ENCODE data around the gene SKOR1. TPM values are rescaled to one million over a fixed set of nuclear protein-coding genes. Genes with fewer than 3 reads are reported as not detected.

SKOR1 gene
- total and polyA plus RNA-seq, 7 donors, result 0.06 to 0.48 (median 0.13) TPM

DNA sequence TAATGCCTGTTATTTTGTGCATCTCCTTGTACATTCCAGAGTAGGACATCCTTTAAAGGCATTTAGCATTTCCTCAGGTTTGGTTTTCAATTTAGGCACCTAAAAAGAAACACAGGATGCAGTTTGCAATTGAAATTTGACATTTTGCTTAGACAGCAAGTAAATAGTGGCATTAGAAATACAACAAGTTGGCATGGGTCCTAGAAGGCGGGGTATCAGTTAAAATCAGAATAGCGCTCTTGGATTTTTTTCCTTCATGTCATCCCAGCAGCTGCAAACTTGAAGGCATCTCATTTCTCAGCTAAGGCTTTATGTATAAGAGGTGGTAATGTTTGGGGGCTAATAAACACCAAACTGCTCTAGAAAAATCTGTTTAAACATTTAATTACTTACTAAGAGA lies 47.5 kb upstream of the SKOR1 start:
- H3K4me1 ChIP-seq, result no peaks in the 10 kb centered on the region
- H3K9me3 ChIP-seq, result no peaks in the 10 kb centered on the region
- no peak for DNase-seq
- no peak for ATAC-seq
- 55 to 59% (median 58%) methylated on average over 2 of the region's 2 CpGs for whole genome bisulfite sequencing, 3 donors
- TF ChIP-seq, protein P1, sequence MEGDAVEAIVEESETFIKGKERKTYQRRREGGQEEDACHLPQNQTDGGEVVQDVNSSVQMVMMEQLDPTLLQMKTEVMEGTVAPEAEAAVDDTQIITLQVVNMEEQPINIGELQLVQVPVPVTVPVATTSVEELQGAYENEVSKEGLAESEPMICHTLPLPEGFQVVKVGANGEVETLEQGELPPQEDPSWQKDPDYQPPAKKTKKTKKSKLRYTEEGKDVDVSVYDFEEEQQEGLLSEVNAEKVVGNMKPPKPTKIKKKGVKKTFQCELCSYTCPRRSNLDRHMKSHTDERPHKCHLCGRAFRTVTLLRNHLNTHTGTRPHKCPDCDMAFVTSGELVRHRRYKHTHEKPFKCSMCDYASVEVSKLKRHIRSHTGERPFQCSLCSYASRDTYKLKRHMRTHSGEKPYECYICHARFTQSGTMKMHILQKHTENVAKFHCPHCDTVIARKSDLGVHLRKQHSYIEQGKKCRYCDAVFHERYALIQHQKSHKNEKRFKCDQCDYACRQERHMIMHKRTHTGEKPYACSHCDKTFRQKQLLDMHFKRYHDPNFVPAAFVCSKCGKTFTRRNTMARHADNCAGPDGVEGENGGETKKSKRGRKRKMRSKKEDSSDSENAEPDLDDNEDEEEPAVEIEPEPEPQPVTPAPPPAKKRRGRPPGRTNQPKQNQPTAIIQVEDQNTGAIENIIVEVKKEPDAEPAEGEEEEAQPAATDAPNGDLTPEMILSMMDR (IDR thresholded peaks at IDR 0.05), result no peak
- H3K27me3 ChIP-seq (ENCODE audit: insufficient read depth in 3 of 3, low read length in 2 of 3), result no peaks in the 10 kb centered on the region
- H3K4me3 ChIP-seq, result no peak overlapping the region
- no peak overlapping the region for H3K27ac ChIP-seq
- peaks cover 0 to 7% of the 10 kb centered on the region in 2 donors for H3K36me3 ChIP-seq (ENCODE audit: insufficient read depth in 1 of 2, low read depth in 1 of 2)
- intact Hi-C loops (cut with DNase I), result no loop called here

DNA sequence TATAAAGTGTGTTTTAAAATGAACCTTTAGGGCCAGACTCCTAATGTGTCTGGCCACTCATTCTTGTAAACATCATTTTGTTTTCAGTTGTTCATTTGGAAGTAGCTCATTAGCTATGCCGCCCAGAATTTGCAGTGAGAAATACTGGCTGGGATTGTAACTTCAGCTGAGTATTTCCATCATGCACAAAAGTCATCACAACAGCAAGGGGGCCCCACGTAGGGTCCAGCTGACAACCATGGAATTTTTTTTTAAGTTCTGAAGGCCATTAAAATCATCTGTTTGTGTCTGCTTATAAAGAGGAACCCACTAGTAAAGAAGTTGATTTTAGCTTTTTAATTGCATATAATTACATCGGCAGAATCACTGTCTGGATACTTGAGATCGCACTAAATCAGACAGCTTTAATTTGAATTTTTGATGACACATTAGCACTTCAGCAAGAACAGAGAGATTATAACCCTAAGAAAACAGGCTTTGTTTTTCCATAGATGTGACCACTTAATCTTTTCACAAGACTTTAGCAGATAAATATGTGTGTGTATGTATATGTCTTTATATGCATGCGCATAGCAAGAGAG lies 46.3 kb upstream of the SKOR1 start:
- no peak overlapping the region for H3K4me3 ChIP-seq
- no peaks in the 10 kb centered on the region for H3K9me3 ChIP-seq
- TF ChIP-seq, protein P1 (IDR thresholded peaks at IDR 0.05), result no peak
- no peak overlapping the region for H3K27ac ChIP-seq
- DNase-seq (no peak), ATAC-seq (no peak)
- WGBS, 3 donors, result 76 to 85% (median 77%) methylated on average over 5 of the region's 5 CpGs
- peaks cover 0 to 7% of the 10 kb centered on the region in 2 donors for H3K36me3 ChIP-seq (ENCODE audit: insufficient read depth in 1 of 2, low read depth in 1 of 2)
- H3K27me3 ChIP-seq (ENCODE audit: insufficient read depth in 3 of 3, low read length in 2 of 3), result no peaks in the 10 kb centered on the region
- intact Hi-C loops (cut with DNase I), result no loop called here
- H3K4me1 ChIP-seq, result no peaks in the 10 kb centered on the region

DNA sequence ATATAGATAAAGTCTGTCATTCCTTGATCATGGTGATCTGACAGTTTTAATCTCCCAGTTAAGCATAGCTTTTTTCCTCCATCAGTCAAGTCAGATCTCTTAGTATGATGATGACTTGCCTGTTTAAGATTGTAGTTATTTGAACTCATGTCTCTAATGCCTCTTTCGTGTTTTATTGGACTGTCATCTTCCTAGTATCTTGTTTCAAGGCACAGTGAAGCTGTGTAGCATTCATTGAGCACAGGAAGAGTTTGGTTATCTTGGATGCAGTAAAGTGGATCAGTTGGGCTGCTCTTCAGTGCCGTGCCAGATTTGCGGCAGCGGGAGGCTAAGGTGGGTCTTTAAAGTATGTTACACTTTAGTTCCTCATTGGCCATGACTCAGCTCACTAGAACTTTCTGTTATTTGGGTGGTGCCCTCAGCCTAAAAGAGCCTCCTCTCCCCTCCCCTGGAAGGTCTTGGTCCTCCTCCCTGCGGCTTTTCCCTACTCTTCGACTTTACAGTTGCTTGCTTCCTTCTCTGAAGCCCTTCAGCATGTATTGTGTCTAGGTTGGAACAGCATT lies 45.7 kb upstream of the SKOR1 start:
- no peak for ATAC-seq
- intact Hi-C loops (cut with DNase I), result no loop called here
- Histone ChIP-seq H3K27ac (no peak overlapping the region), H3K36me3 (ENCODE audit: insufficient read depth in 1 of 2, low read depth in 1 of 2) (peaks cover 0 to 7% of the 10 kb centered on the region in 2 donors), H3K4me3 (no peak overlapping the region), H3K4me1 (no peaks in the 10 kb centered on the region), H3K27me3 (ENCODE audit: insufficient read depth in 3 of 3, low read length in 2 of 3) (no peaks in the 10 kb centered on the region), H3K9me3 (no peaks in the 10 kb centered on the region)
- WGBS, 3 donors, result 76 to 88% (median 84%) methylated on average over 6 of the region's 6 CpGs
- no peak for DNase-seq
- TF ChIP-seq, protein P1 (IDR thresholded peaks at IDR 0.05), result no peak

DNA sequence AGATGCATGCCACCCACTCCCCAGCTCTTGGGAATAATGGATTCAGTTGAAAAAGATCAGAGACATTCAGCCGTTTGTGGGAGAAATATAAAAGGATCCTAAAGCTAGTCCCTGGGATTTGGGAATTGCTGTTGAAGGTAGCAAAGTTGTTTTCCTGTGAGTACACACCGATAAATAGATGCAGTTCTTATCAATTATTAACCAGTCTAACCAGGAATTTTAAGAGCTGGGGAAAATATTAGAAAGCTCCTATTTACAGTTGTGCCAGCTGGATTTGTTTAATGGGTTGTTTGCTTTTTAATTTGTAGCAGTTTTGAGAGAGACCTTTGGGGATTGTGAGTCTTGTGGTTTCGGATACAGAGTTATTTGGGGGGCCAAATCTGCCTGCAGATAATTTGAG lies 44.2 kb upstream of the SKOR1 start:
- 91 to 95% (median 92%) methylated on average over 3 of the region's 3 CpGs for WGBS, 3 donors

More for the DNA sequence above, 44.2 kb upstream of the SKOR1 start:
- TF ChIP-seq, protein P1 (IDR thresholded peaks at IDR 0.05), result no peak
- no peak for DNase-seq
- ATAC-seq, result no peak
- Histone ChIP-seq H3K27me3 (ENCODE audit: insufficient read depth in 3 of 3, low read length in 2 of 3) (no peaks in the 10 kb centered on the region), H3K36me3 (ENCODE audit: insufficient read depth in 1 of 2, low read depth in 1 of 2) (peaks cover 0 to 7% of the 10 kb centered on the region in 2 donors), H3K9me3 (no peaks in the 10 kb centered on the region), H3K4me1 (no peaks in the 10 kb centered on the region), H3K27ac (no peak overlapping the region), H3K4me3 (no peak overlapping the region)
- intact Hi-C loops (cut with DNase I), result no loop called here
